HG03280 (cell line): ENCODE measurements around the gene TIFAB.

Experiments
- ATAC-seq: cut with Tn5 transposase; IDR thresholded peaks from one replicate; pipeline ENCODE4 v1.9.1; 2021; ENCODE audit warnings: mild to moderate bottlenecking, moderate library complexity; ENCODE audit not compliant: unreplicated experiment

The TIFAB gene

GRCh38 chr5:135460246-135461033 is 8.3 kb upstream of the TIFAB start:
- ATAC-seq: no peak

GRCh38 chr5:135458921-135459331 is 6.8 kb upstream of the TIFAB start:
- ATAC-seq: no peak

GRCh38 chr5:135458356-135458755 is 6.2 kb upstream of the TIFAB start:
- ATAC-seq: no peak

GRCh38 chr5:135457424-135458071 is 5.4 kb upstream of the TIFAB start:
- ATAC-seq: peak; percentile 57

GRCh38 chr5:135456238-135457099 is 4.3 kb upstream of the TIFAB start:
- peak; percentile 56 for ATAC-seq

- ATAC-seq: no peak
Observed at GRCh38 chr5:135455876-135456237, 3.7 kb upstream of the TIFAB start.

GRCh38 chr5:135454946-135455345 is 2.8 kb upstream of the TIFAB start:
- ATAC-seq: no peak

GRCh38 chr5:135453613-135454012 is 1.5 kb upstream of the TIFAB start:
- ATAC-seq: no peak

- no peak for ATAC-seq
Observed at GRCh38 chr5:135451581-135452320, 400 bp downstream of the TIFAB start.

- ATAC-seq: no peak
Observed at GRCh38 chr5:135450952-135451351, 1.2 kb downstream of the TIFAB start.

- no peak for ATAC-seq
Observed at GRCh38 chr5:135450336-135450735, 1.8 kb downstream of the TIFAB start.

- no peak for ATAC-seq
Observed at GRCh38 chr5:135449644-135450043, 2.5 kb downstream of the TIFAB start.

GRCh38 chr5:135448791-135449507 is 3.2 kb downstream of the TIFAB start:
- no peak for ATAC-seq

GRCh38 chr5:135448071-135448739 is 3.9 kb downstream of the TIFAB start:
- no peak for ATAC-seq

GRCh38 chr5:135447298-135447929 is 4.7 kb downstream of the TIFAB start, which contains the start of gene DCANP1:
TSS of gene DCANP1 (minus strand) at chr5:135447348. CDS start at chr5:135447108, 240 bp downstream.
- ATAC-seq: no peak

- ATAC-seq: no peak
Observed at GRCh38 chr5:135446615-135447014, 5.5 kb downstream of the TIFAB start.

- ATAC-seq: no peak
Observed at GRCh38 chr5:135446206-135446605, 5.9 kb downstream of the TIFAB start.

- ATAC-seq: no peak
Observed at GRCh38 chr5:135445306-135445985, 6.7 kb downstream of the TIFAB start.

- no peak for ATAC-seq
Observed at GRCh38 chr5:135444881-135445280, 7.3 kb downstream of the TIFAB start.
